Thoracic aorta (tissue), 2 donors: ENCODE data around the gene KCNIP1. TPM values are rescaled to one million over a fixed set of nuclear protein-coding genes. Genes with fewer than 3 reads are reported as not detected.

ENCODE experiments used
- ATAC-seq: fragments of 150-250 bp; one replicate; pipeline ENCODE4 v1.8.0; 2017; ENCODE audit warnings: low read depth; ENCODE audit not compliant: insufficient number of reproducible peaks, low FRiP score
- DNase-seq: peaks from one replicate; pipeline ENCODE4 v3.0.0-alpha.2; 2020; ENCODE audit warnings: low spot score
- H3K27ac ChIP-seq, 2 donors: fragments of 200-600 bp; sonication (generic); 1 replicate in 1 of 2; 2 replicates in 1 of 2; pipeline ENCODE4 v1.5.1; 2016; ENCODE audit warnings: mild to moderate bottlenecking in 2 of 2, moderate library complexity in 2 of 2
- H3K27me3 ChIP-seq: fragments of 200-600 bp; sonication (generic); replicated peaks from 2 replicates; pipeline ENCODE4 v1.6.0; 2016; ENCODE audit warnings: mild to moderate bottlenecking; ENCODE audit not compliant: insufficient read depth
- H3K36me3 ChIP-seq: fragments of 200-600 bp; sonication (generic); one replicate; pipeline ENCODE4 v1.5.1; 2016
- H3K4me1 ChIP-seq, 2 donors: fragments of 200-600 bp; sonication (generic); 1 replicate in 1 of 2; 2 replicates in 1 of 2; pipeline versions ENCODE4 v1.5.1 to v1.6.0; 2016; ENCODE audit warnings: low read depth in 2 of 2, mild to moderate bottlenecking in 1 of 2; ENCODE audit not compliant: control insufficient read depth in 1 of 2
- H3K4me3 ChIP-seq: fragments of 200-600 bp; sonication (generic); 2 replicates; pipeline ENCODE4 v1.5.1; 2016; ENCODE audit warnings: mild to moderate bottlenecking
- H3K9me3 ChIP-seq: fragments of 200-600 bp; sonication (generic); 2 replicates; pipeline ENCODE4 v1.5.1; 2016
- total RNA-seq, 2 donors: library from RNA; depleted of rRNA; stranded (reverse); fragments of >200 nt; gene quantifications; one replicate each; pipeline versions ENCODE4 v1.1.0 to v1.2.3, GENCODE V29; 2016
- TF ChIP-seq, protein P1 (sequence below): fragments of 200-600 bp; sonication (generic); IDR thresholded peaks from one replicate; pipeline ENCODE4 v1.5.1; 2019; ENCODE audit warnings: antibody characterized with exemption

KCNIP1 gene
- not detected for total RNA-seq

DNA sequence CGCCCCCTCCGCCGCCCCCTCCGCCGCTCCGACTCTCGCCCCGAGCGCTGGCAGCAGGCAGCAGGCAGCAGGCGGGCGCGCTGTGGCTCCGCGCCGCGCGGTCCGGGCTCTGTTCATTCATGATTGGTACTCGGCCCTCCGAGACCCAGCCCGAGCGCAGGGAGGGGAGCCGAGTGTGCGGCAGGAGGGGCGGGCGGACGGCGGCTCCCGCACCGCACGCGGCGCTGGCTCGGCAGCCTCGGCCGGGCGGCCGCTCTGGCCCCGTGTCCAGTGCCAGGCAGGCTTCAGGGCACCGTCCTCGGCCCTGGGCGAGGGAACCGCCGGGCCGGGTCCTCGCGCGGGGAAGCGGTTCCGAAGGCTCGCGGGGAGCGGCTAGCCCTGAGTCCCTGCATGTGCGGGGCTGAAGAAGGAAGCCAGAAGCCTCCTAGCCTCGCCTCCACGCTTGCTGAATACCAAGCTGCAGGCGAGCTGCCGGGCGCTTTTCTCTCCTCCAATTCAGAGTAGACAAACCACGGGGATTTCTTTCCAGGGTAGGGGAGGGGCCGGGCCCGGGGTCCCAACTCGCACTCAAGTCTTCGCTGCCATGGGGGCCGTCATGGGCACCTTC lies at the start of gene KCNIP1:
Gene KCNIP1, plus strand, starts transcription at position 31 of the 607 bp plus-strand sequence.
- H3K27me3 ChIP-seq = no peaks in the 10 kb centered on the region
- TF ChIP-seq, protein P1, sequence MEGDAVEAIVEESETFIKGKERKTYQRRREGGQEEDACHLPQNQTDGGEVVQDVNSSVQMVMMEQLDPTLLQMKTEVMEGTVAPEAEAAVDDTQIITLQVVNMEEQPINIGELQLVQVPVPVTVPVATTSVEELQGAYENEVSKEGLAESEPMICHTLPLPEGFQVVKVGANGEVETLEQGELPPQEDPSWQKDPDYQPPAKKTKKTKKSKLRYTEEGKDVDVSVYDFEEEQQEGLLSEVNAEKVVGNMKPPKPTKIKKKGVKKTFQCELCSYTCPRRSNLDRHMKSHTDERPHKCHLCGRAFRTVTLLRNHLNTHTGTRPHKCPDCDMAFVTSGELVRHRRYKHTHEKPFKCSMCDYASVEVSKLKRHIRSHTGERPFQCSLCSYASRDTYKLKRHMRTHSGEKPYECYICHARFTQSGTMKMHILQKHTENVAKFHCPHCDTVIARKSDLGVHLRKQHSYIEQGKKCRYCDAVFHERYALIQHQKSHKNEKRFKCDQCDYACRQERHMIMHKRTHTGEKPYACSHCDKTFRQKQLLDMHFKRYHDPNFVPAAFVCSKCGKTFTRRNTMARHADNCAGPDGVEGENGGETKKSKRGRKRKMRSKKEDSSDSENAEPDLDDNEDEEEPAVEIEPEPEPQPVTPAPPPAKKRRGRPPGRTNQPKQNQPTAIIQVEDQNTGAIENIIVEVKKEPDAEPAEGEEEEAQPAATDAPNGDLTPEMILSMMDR = no peak
- H3K4me3 ChIP-seq = peak within 1 kb of the TSS; percentile 67
- peaks cover 0 to 5% of the 10 kb centered on the region in 2 donors for H3K4me1 ChIP-seq
- no peaks in the 10 kb centered on the region for H3K9me3 ChIP-seq
- no peaks in the 10 kb centered on the region for H3K36me3 ChIP-seq
- DNase-seq (no peak), ATAC-seq (no peak)
- no peak within 1 kb of the TSS for H3K27ac ChIP-seq

GRCh38 chr5:170463426-170463825 lies 40.4 kb upstream of the KCNIP1 start:
- ATAC-seq = no peak
- H3K9me3 ChIP-seq = no peaks in the 10 kb centered on the region
- H3K27me3 ChIP-seq = no peaks in the 10 kb centered on the region
- no peak overlapping the region for H3K4me3 ChIP-seq
- H3K27ac ChIP-seq = no peak overlapping the region
- no peaks in the 10 kb centered on the region for H3K4me1 ChIP-seq
- TF ChIP-seq, protein P1 = no peak
- no peak for DNase-seq
- no peaks in the 10 kb centered on the region for H3K36me3 ChIP-seq

DNA sequence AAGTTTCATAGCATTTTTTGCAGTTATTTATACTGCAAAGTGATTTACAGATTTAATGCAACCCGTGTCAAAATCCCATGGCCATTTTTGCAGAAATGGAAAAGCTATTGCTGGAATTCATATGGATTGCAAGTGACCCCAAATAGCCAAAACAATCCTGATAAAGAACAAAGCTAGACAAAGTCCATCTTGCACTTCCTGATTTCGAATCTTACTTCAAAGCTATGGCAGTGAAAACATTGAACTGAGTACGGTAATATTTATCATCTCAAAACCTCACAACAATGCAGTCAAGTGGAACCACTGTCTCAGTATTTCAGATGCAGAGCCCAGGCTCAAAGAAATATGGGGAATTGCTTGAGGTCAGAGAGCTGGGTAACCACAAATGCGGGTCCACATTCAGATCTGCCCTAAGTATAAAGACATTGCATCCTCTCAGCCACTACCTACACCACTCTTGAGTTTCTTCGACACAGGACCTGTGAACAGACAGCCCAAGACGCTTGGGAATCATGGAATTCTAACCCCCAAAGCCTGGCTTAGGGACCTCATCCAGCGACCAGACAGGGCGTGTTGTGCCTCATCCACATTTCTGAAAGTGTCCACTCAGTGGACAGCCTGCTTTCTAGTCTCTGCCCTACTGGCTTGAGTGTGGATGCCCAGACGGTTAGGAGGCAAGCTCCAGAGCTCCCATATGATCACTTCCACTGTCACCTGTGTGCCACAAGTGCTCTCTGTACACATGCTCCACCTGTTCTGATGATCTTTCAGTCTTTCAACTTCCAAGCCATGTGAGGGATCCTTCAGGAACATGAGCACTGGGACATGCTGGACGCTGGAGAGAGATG lies 39.3 kb upstream of the KCNIP1 start:
- H3K27me3 ChIP-seq = no peaks in the 10 kb centered on the region
- H3K36me3 ChIP-seq = no peaks in the 10 kb centered on the region
- no peak overlapping the region for H3K27ac ChIP-seq
- H3K4me1 ChIP-seq = no peaks in the 10 kb centered on the region
- no peaks in the 10 kb centered on the region for H3K9me3 ChIP-seq
- TF ChIP-seq, protein P1 = no peak
- DNase-seq (no peak), ATAC-seq (no peak)
- no peak overlapping the region for H3K4me3 ChIP-seq

GRCh38 chr5:170466553-170466952 lies 37.3 kb upstream of the KCNIP1 start:
- H3K4me1 ChIP-seq = no peaks in the 10 kb centered on the region
- H3K27ac ChIP-seq = no peak overlapping the region
- TF ChIP-seq, protein P1 = no peak
- no peak for ATAC-seq
- no peaks in the 10 kb centered on the region for H3K9me3 ChIP-seq
- no peak overlapping the region for H3K4me3 ChIP-seq
- no peak for DNase-seq
- no peaks in the 10 kb centered on the region for H3K27me3 ChIP-seq
- no peaks in the 10 kb centered on the region for H3K36me3 ChIP-seq

DNA sequence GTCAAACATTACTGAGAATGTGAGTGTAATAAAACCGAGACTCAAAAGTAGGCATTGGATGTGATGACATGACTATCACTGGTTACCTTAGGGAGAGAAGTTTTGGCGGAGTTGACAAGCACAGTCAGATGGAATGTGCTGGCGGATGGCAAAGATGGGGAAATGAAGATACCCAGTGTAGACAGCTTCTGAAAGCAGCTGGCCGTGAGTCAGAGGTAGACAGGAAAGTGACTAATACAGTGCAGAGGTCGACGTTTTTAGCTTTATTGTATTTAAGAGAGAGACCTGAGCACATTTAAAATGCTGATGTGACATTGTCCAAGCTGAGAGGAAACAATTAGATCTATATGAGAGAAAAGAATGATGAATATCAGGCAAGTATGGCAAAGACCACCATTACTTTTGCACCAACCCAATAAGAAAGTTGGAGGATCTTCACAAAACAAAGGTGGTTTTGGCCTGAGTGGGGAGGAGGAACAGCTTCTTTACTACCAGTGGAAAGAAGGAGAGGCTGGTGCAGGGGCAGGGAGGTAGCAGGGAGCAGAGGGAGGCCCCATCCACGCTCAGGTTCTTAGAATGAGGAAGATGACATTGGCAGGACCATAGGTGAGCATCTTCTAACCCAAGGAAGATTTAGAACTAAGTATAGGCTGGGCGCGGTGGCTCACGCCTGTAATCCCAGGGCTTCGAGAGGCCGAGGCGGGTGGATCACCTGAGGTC lies 36.7 kb upstream of the KCNIP1 start:
- TF ChIP-seq, protein P1 = no peak
- ATAC-seq (peak; percentile 47), DNase-seq (no peak)
- Histone ChIP-seq H3K4me3 (no peak overlapping the region), H3K9me3 (no peaks in the 10 kb centered on the region), H3K27ac (no peak overlapping the region), H3K4me1 (no peaks in the 10 kb centered on the region), H3K36me3 (no peaks in the 10 kb centered on the region), H3K27me3 (no peaks in the 10 kb centered on the region)
